GM15510 (cell line): ENCODE data around the gene OR52M1.

Source experiments
- POLR2A ChIP-seq: IDR thresholded peaks from 3 replicates; pipeline ENCODE4 v1.6.1; 2011; ENCODE audit warnings: borderline replicate concordance; ENCODE audit not compliant: insufficient read length; ENCODE audit errors: extremely low read depth

The OR52M1 gene

GRCh38 chr11:4547416-4547815, 2.4 kb downstream of the OR52M1 start:
- TF ChIP-seq POLR2A = no peak

GRCh38 chr11:4551346-4551979, 6.5 kb downstream of the OR52M1 start:
- no peak for TF ChIP-seq POLR2A

GRCh38 chr11:4559527-4560440, 14.8 kb downstream of the OR52M1 start:
- TF ChIP-seq POLR2A = no peak

GRCh38 chr11:4560467-4560866, 15.5 kb downstream of the OR52M1 start:
- no peak for TF ChIP-seq POLR2A

- no peak for TF ChIP-seq POLR2A
Observed at GRCh38 chr11:4565371-4565770, 20.4 kb downstream of the OR52M1 start.

- no peak for TF ChIP-seq POLR2A
Observed at GRCh38 chr11:4569075-4569474, 24.1 kb downstream of the OR52M1 start.

- TF ChIP-seq POLR2A = no peak
Observed at GRCh38 chr11:4576880-4577279, 31.9 kb downstream of the OR52M1 start.

- no peak for TF ChIP-seq POLR2A
Observed at GRCh38 chr11:4577761-4578160, 32.8 kb downstream of the OR52M1 start.

- no peak for TF ChIP-seq POLR2A
Observed at GRCh38 chr11:4578624-4579023, 33.6 kb downstream of the OR52M1 start.

GRCh38 chr11:4580124-4580523, 35.1 kb downstream of the OR52M1 start:
- no peak for TF ChIP-seq POLR2A

- no peak for TF ChIP-seq POLR2A
Observed at GRCh38 chr11:4581443-4581842, 36.5 kb downstream of the OR52M1 start, which contains the start of gene OR52I2. Gene OR52I2 (plus strand): TSS chr11:4581743.

GRCh38 chr11:4589017-4589416, 44.0 kb downstream of the OR52M1 start:
- no peak for TF ChIP-seq POLR2A

GRCh38 chr11:4593739-4594138, 48.7 kb downstream of the OR52M1 start, which contains the start of gene OR52I1:
Gene OR52I1 (plus strand): TSS chr11:4594039. CDS start chr11:4594039, 0 bp downstream.
- TF ChIP-seq POLR2A = no peak
